EH (cell line): ENCODE measurements around the gene TUSC2.
A peak's percentile ranks its signal among the peaks of the same experiment; 100 is the strongest.
"Not testable (repeated sequence)": the region's sequence is repeated elsewhere in the genome, so short reads cannot be mapped to it uniquely, and the experiment has no call there.

Experiments
- DNase-seq: peaks from one replicate; pipeline ENCODE4 v3.0.0-alpha.2; 2015; ENCODE audit warnings: low read depth

TUSC2 gene

GRCh38 chr3:50317300-50317699 is 10.7 kb downstream of the TUSC2 start:
- no peak for DNase-seq

- no peak for DNase-seq
These were observed 11.3 kb downstream of the TUSC2 start for GRCh38 chr3:50316657-50317242.

- DNase-seq = no peak
These were observed 13.2 kb downstream of the TUSC2 start for GRCh38 chr3:50314816-50315215.

- DNase-seq = no peak
These were observed 13.7 kb downstream of the TUSC2 start for GRCh38 chr3:50314342-50314741.

- DNase-seq = not testable (repeated sequence)
These were observed 16.0 kb downstream of the TUSC2 start for GRCh38 chr3:50312041-50312440.

GRCh38 chr3:50304601-50305000 is 23.4 kb downstream of the TUSC2 start:
- no peak for DNase-seq

GRCh38 chr3:50303013-50303815 is 24.8 kb downstream of the TUSC2 start, which contains the start of gene HYAL1:
Gene HYAL1, minus strand, starts transcription at chr3:50303574. Its CDS starts 618 bp downstream, at chr3:50302956.
- peak; percentile 23 for DNase-seq

GRCh38 chr3:50302095-50303012 is 25.7 kb downstream of the TUSC2 start:
- DNase-seq = no peak

GRCh38 chr3:50300681-50301254 is 27.3 kb downstream of the TUSC2 start:
- DNase-seq = no peak

GRCh38 chr3:50299929-50300680 is 27.9 kb downstream of the TUSC2 start:
- peak; percentile 54 for DNase-seq

- no peak for DNase-seq
These were observed 28.4 kb downstream of the TUSC2 start for GRCh38 chr3:50299638-50299928.

GRCh38 chr3:50298836-50299637 is 29.0 kb downstream of the TUSC2 start, which contains the start of the genes HYAL3 and NAA80:
Gene HYAL3, minus strand, starts transcription at chr3:50299405. Its CDS starts 3,803 bp downstream, at chr3:50295602.
Gene NAA80, minus strand, starts transcription at chr3:50299405. Its CDS starts 1,942 bp downstream, at chr3:50297463.
- DNase-seq = peak; percentile 100

GRCh38 chr3:50297896-50298725 is 29.9 kb downstream of the TUSC2 start:
- DNase-seq = no peak

GRCh38 chr3:50297384-50297775 is 30.6 kb downstream of the TUSC2 start:
- DNase-seq = no peak

- DNase-seq = no peak
These were observed 31.2 kb downstream of the TUSC2 start for GRCh38 chr3:50296721-50297383.

- no peak for DNase-seq
These were observed 32.2 kb downstream of the TUSC2 start for GRCh38 chr3:50295553-50296431.

GRCh38 chr3:50294492-50295403 is 33.3 kb downstream of the TUSC2 start:
- DNase-seq = no peak
